ENCODE results near the gene DHRS3. TPM values are rescaled to one million over a fixed set of nuclear protein-coding genes. Genes with fewer than 3 reads are reported as not detected.
A peak's percentile ranks its signal among the peaks of the same experiment; 100 is the strongest.

The DHRS3 gene
- total RNA-seq, 1 experiment from 2014 or later = 54.5 TPM

GRCh38 chr1:12553963-12554362 is 64.0 kb downstream of the DHRS3 start:
- H2BK20ac ChIP-seq (ENCODE audit: low read depth, low read length, poor library complexity, severe bottlenecking) = no peak overlapping the region
- H3K23me2 ChIP-seq (ENCODE audit: insufficient read length, low read depth, low read length, poor library complexity, severe bottlenecking) = no peaks in the 10 kb centered on the region
- no peak overlapping the region for H2BK12ac ChIP-seq (ENCODE audit: insufficient read length, low read depth, low read length)
- no peak overlapping the region for H3K18ac ChIP-seq (ENCODE audit: insufficient read length, low read depth, low read length)
- no peak overlapping the region for H2AK5ac ChIP-seq (ENCODE audit: insufficient read length, low read length)
- no peak overlapping the region for H3K23ac ChIP-seq (ENCODE audit: insufficient read length, low read depth, low read length)
- no peak overlapping the region for H3K9ac ChIP-seq (ENCODE audit: extremely low read depth, insufficient read length, low read length)
- Mint-ChIP-seq H3K4me3 (no peak overlapping the region), H3K27ac (peak overlapping the region in 1 of 3 experiments; percentile 34; a peak in 1 of 7 replicates), H3K27me3 (ENCODE audit: low read depth) (peaks cover 3% of the 10 kb centered on the region), H3K4me1 (peaks cover 19 to 34% of the 10 kb centered on the region in 2 experiments), H3K9me3 (peaks cover 12% of the 10 kb centered on the region in 2 experiments), H3K36me3 (ENCODE audit: insufficient read depth in 1 of 3, low read depth in 3 of 3) (peaks cover 2 to 21% (median 3%) of the 10 kb centered on the region in 3 experiments; a peak in 6 of 7 replicates)
- H3K14ac ChIP-seq (ENCODE audit: insufficient read depth, low read length) = no peak overlapping the region
- H3K79me1 ChIP-seq (ENCODE audit: insufficient read depth, low read depth, low read length, poor library complexity, severe bottlenecking) = no peaks in the 10 kb centered on the region
- no peaks in the 10 kb centered on the region for H3K79me2 ChIP-seq (ENCODE audit: insufficient read depth, low read length)
- DNase-seq = no peak
- H2BK120ac ChIP-seq (ENCODE audit: low read depth, low read length, poor library complexity, severe bottlenecking) = no peak overlapping the region
- H2AFZ ChIP-seq (ENCODE audit: low read length) = no peak overlapping the region
- H2BK5ac ChIP-seq (ENCODE audit: insufficient read length, low read length) = no peak overlapping the region
- H3K4ac ChIP-seq (ENCODE audit: low read depth, low read length) = no peak overlapping the region
- no peak overlapping the region for H4K5ac ChIP-seq (ENCODE audit: insufficient read length, low read depth, low read length)
- H3K27ac ChIP-seq (ENCODE audit: insufficient read length, low read depth, low read length) = no peak overlapping the region
- no peak for TF ChIP-seq CTCF (conservative IDR thresholded peaks at IDR 0.05)
- no peaks in the 10 kb centered on the region for H3K4me1 ChIP-seq (ENCODE audit: insufficient read depth, low read length)
- H4K8ac ChIP-seq (replicated peaks; ENCODE audit: insufficient read length, low read depth, low read length) = no peak overlapping the region
- H3T11ph ChIP-seq (ENCODE audit: low read length) = no peak overlapping the region
- H3K56ac ChIP-seq (ENCODE audit: insufficient read length, low read depth, low read length) = no peak overlapping the region
- H3K27me3 ChIP-seq (ENCODE audit: insufficient read depth, low read length) = no peaks in the 10 kb centered on the region
- no peak overlapping the region for H3K4me2 ChIP-seq (ENCODE audit: insufficient read depth, insufficient read length, low read length)
- WGBS (ENCODE audit: extremely low coverage, insufficient read length, low lambda C conversion rate) = no CpG with 5 or more reads among the region's 3 CpGs
- no peak overlapping the region for H2BK15ac ChIP-seq (ENCODE audit: low read depth, low read length)
- H4K91ac ChIP-seq (ENCODE audit: insufficient read length, low read depth, low read length) = no peak overlapping the region
- no peaks in the 10 kb centered on the region for H3K9me3 ChIP-seq (ENCODE audit: control insufficient read depth, low read depth, low read length)
- H4K20me1 ChIP-seq (ENCODE audit: control insufficient read depth, insufficient read depth, insufficient read length) = no peaks in the 10 kb centered on the region

Data from H9 (cell line).